Ascending aorta (tissue), 2 donors: ENCODE measurements around the gene PVALEF. TPM values are rescaled to one million over a fixed set of nuclear protein-coding genes. Genes with fewer than 3 reads are reported as not detected.

Source experiments
- DNase-seq, 2 donors: peaks; one replicate each; pipeline ENCODE4 v3.0.0-alpha.2; 2019; ENCODE audit warnings: low spot score in 2 of 2
- H3K27ac ChIP-seq, 2 donors: fragments of 200-600 bp; sonication (generic); one replicate each; pipeline ENCODE4 v1.5.1; 2016 to 2017; ENCODE audit warnings: mild to moderate bottlenecking in 1 of 2
- H3K27me3 ChIP-seq: fragments of 200-600 bp; sonication (generic); one replicate; pipeline ENCODE4 v1.5.1; 2017
- H3K36me3 ChIP-seq, 2 donors: fragments of 200-600 bp; sonication (generic); one replicate each; pipeline ENCODE4 v1.5.1; 2016
- H3K4me1 ChIP-seq, 2 donors: fragments of 200-600 bp; sonication (generic); one replicate each; pipeline ENCODE4 v1.5.1; 2016 to 2017; ENCODE audit warnings: mild to moderate bottlenecking in 1 of 2
- H3K4me3 ChIP-seq, 2 donors: fragments of 200-600 bp; sonication (generic); one replicate each; pipeline ENCODE4 v1.5.1; 2016 to 2017; ENCODE audit warnings: mild to moderate bottlenecking in 1 of 2
- H3K9me3 ChIP-seq, 2 donors: fragments of 200-600 bp; sonication (generic); one replicate each; pipeline ENCODE4 v1.5.1; 2016
- intact Hi-C: fragments of 100-400 bp; cut with DNase I; formaldehyde crosslinking; loops from one replicate; pipeline ENCODE4 v1.15.1; 2023
- total RNA-seq: library from RNA; depleted of rRNA; stranded (reverse); fragments of >200 nt; gene quantifications from one replicate; pipeline ENCODE4 v1.1.0, GENCODE V29; 2016
- TF ChIP-seq, protein P1 (sequence below), 3 experiments: fragments of 200-600 bp in 2 of 3; fragments of 450-650 bp in 1 of 3; sonication (generic) in 2 of 3; IDR thresholded peaks; one replicate each; pipeline ENCODE4 v1.5.1; 2016 to 2019; ENCODE audit warnings: antibody characterized with exemption in 3 of 3, mild to moderate bottlenecking in 1 of 3, moderate library complexity in 1 of 3

The PVALEF gene
- total RNA-seq, 1 donor from 2014 or later = not detected

DNA sequence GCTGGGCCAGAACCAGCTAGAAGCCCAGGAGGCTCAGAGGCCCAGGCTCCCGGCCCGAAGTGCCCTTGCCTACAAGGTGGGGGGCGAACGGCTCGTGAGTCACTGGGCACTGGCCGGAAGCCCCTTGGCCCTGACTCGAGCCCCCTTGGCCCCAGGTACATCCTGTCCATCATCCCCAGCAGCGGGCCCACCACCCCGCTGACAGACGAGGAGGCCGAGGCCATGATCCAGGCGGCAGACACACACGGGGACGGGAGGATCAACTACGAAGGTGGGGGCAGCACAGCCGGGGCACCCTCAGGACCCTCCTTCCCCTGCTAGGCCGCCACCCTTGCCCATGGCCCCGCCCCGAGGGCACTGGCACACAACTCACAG is 16.5 kb downstream of the PVALEF start:
- H3K27me3 ChIP-seq = no peaks in the 10 kb centered on the region
- no peaks in the 10 kb centered on the region for H3K4me1 ChIP-seq
- no peak overlapping the region for H3K27ac ChIP-seq
- intact Hi-C loops = no loop called here
- H3K4me3 ChIP-seq = no peak overlapping the region
- no peaks in the 10 kb centered on the region for H3K9me3 ChIP-seq
- H3K36me3 ChIP-seq = no peaks in the 10 kb centered on the region
- no peak for DNase-seq
- TF ChIP-seq, protein P1, sequence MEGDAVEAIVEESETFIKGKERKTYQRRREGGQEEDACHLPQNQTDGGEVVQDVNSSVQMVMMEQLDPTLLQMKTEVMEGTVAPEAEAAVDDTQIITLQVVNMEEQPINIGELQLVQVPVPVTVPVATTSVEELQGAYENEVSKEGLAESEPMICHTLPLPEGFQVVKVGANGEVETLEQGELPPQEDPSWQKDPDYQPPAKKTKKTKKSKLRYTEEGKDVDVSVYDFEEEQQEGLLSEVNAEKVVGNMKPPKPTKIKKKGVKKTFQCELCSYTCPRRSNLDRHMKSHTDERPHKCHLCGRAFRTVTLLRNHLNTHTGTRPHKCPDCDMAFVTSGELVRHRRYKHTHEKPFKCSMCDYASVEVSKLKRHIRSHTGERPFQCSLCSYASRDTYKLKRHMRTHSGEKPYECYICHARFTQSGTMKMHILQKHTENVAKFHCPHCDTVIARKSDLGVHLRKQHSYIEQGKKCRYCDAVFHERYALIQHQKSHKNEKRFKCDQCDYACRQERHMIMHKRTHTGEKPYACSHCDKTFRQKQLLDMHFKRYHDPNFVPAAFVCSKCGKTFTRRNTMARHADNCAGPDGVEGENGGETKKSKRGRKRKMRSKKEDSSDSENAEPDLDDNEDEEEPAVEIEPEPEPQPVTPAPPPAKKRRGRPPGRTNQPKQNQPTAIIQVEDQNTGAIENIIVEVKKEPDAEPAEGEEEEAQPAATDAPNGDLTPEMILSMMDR (IDR thresholded peaks at IDR 0.05) = no peak

DNA sequence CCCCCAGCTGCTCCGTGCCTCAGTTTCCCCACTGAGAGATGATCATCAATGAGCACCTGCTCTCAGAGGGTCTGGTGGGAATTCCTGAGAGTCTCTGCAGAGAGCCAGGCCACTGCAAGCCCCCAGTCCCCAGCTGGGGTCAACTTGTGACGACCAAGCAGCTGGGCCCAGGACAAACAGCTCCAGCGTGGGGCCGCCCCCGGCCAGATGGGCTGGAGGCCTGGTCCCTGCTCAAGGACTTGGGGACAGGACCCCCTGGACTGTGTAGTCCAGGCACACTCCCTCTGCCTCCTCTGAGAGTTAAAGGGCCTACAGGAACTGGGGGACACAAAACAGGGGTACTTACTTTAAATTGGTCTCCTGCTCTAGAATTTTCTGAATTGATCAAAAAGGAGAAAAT is 17.3 kb downstream of the PVALEF start:
- Histone ChIP-seq H3K9me3 (no peaks in the 10 kb centered on the region), H3K27ac (no peak overlapping the region), H3K4me1 (no peaks in the 10 kb centered on the region), H3K27me3 (no peaks in the 10 kb centered on the region), H3K36me3 (no peaks in the 10 kb centered on the region), H3K4me3 (no peak overlapping the region)
- no peak for DNase-seq
- TF ChIP-seq, protein P1 (IDR thresholded peaks at IDR 0.05) = no peak
- intact Hi-C loops = no loop called here

DNA sequence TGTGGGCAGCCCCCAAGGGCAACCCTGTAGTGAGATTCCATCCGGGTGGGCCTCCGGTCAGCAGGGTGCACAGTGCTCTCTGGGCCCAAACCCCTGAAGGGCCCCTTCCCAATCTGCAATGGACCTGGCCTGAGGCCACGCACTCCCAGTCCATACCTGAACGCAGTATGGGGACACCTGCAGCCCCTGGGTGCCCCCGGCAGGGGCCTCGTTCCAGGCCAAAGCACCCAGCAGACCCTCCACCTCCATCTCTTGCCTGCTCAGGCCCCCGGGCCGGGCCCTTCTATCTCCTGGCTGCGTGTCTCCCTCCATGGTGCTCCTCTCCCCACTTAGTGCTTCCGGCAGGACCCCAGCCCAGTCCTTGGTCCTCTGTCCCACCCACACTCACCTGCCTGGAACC is 18.0 kb downstream of the PVALEF start:
- H3K27ac ChIP-seq = no peak overlapping the region
- H3K4me3 ChIP-seq = no peak overlapping the region
- H3K4me1 ChIP-seq = no peaks in the 10 kb centered on the region
- H3K9me3 ChIP-seq = no peaks in the 10 kb centered on the region
- TF ChIP-seq, protein P1 (IDR thresholded peaks at IDR 0.05) = no peak
- no peaks in the 10 kb centered on the region for H3K36me3 ChIP-seq
- H3K27me3 ChIP-seq = no peaks in the 10 kb centered on the region
- intact Hi-C loops = no loop called here
- DNase-seq = no peak

DNA sequence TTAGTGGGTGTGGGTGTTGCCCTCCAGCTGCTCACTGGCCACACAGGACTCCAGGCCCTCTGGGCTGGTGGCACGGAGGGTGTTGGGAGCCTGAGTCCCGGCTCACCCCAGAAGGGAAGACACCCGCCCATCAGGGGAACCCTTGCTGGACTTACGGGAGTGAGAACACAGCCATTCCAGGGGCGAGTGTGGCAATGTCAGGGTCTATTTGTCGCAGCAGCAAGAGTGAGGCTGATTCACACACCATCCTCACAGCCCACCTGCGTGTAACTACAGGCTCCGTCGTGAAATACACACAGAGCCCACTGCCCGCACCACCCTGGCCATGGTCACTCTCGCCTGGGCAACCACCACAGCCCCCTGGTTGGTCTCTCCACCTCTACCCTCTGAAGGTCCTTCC is 18.5 kb downstream of the PVALEF start:
- Histone ChIP-seq H3K36me3 (no peaks in the 10 kb centered on the region), H3K4me1 (no peaks in the 10 kb centered on the region), H3K4me3 (no peak overlapping the region), H3K9me3 (no peaks in the 10 kb centered on the region), H3K27ac (no peak overlapping the region), H3K27me3 (no peaks in the 10 kb centered on the region)
- no peak for DNase-seq
- intact Hi-C loops = no loop called here
- TF ChIP-seq, protein P1 (IDR thresholded peaks at IDR 0.05) = no peak

DNA sequence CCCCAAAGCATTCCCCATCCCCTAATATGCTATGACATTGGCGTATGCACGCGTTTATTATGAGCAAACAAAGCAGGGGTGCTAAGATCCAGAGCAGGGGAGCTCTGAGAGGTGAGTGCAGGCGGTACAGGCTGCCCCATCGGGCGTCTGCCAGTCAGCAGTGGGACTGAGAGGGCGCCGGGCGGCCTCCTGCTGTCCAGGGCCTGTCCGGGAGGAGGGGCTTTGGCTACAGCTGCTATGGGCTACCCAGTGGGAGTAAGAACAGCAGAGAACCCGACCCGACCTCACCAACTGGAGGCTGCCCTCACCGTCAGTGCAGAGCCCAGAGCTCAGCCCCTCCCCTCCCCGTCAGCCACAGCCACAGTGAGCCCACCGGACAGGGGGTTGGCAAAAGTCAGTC is 19.2 kb downstream of the PVALEF start:
- TF ChIP-seq, protein P1 (IDR thresholded peaks at IDR 0.05) = no peak
- intact Hi-C loops = no loop called here
- Histone ChIP-seq H3K4me1 (no peaks in the 10 kb centered on the region), H3K36me3 (no peaks in the 10 kb centered on the region), H3K4me3 (no peak overlapping the region), H3K27ac (no peak overlapping the region), H3K27me3 (no peaks in the 10 kb centered on the region), H3K9me3 (no peaks in the 10 kb centered on the region)
- DNase-seq = no peak

DNA sequence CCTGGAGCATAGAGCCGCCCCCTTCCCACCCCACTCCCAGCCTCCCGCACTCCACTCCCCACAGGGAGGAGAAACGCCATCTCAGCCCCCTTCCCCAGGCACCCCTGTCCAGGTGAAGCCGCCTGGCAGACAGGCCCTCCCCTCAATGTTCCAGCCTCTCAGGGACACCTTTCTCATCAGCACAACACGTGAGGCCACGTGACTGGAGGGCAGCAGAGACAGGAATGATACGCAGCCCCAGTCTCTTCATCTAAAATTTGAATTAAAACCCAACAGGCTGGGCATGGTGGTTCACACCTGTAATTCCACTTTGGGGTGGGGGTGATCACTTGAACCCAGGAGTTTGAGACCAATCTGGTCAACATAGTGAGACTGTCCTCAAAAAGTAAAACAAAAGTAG is 20.9 kb downstream of the PVALEF start:
- H3K27me3 ChIP-seq = no peaks in the 10 kb centered on the region
- intact Hi-C loops = no loop called here
- H3K4me3 ChIP-seq = no peak overlapping the region
- no peak overlapping the region for H3K27ac ChIP-seq
- H3K36me3 ChIP-seq = no peaks in the 10 kb centered on the region
- no peaks in the 10 kb centered on the region for H3K4me1 ChIP-seq
- DNase-seq = no peak
- H3K9me3 ChIP-seq = no peaks in the 10 kb centered on the region
- TF ChIP-seq, protein P1 (IDR thresholded peaks at IDR 0.05) = no peak
